ENCODE measurements around the gene PPP4R4. TPM values are rescaled to one million over a fixed set of nuclear protein-coding genes. Genes with fewer than 3 reads are reported as not detected.
A peak's percentile ranks its signal among the peaks of the same experiment; 100 is the strongest.

Gene PPP4R4
- total RNA-seq, 6 donors from 2014 or later: 3.0 to 18.4 (median 6.3) TPM

DNA sequence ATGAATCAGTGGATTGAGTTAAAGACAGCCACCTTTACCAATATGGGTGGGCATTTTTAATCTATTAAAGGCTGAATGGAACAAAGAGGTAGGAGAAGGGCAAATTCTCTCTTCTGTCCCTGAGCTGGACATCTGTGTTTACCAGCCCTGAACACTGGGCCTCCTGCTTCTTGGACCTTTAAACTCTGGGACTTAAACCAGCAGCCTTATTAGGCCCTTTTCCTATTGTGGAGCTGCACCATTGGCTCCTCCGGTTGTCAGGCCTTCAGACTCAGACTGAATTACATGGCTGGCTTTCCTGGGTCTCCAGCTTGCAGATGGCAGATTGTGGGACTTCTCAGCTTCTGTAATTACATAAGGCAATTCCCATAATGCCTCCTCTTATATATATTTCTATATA is 142.6 kb downstream of the PPP4R4 start:
- WGBS, 2 donors: 77 to 88% methylated on average over 1 of the region's 1 CpG
- Histone ChIP-seq H3K36me3 (no peaks in the 10 kb centered on the region), H3K4me3 (no peak overlapping the region), H3K27me3 (no peaks in the 10 kb centered on the region), H3K4me1 (no peaks in the 10 kb centered on the region), H3K9me3 (no peaks in the 10 kb centered on the region), H3K27ac (no peak overlapping the region)
- DNase-seq (no peak), ATAC-seq (ENCODE audit: low FRiP score in 2 of 2) (no peak)
- TF ChIP-seq POLR2A (IDR thresholded peaks at IDR 0.05): no peak
- TF ChIP-seq EP300 (IDR thresholded peaks at IDR 0.05): no peak
- TF ChIP-seq POLR2AphosphoS5 (IDR thresholded peaks at IDR 0.05): no peak
- no peak for TF ChIP-seq CTCF (IDR thresholded peaks at IDR 0.05)

DNA sequence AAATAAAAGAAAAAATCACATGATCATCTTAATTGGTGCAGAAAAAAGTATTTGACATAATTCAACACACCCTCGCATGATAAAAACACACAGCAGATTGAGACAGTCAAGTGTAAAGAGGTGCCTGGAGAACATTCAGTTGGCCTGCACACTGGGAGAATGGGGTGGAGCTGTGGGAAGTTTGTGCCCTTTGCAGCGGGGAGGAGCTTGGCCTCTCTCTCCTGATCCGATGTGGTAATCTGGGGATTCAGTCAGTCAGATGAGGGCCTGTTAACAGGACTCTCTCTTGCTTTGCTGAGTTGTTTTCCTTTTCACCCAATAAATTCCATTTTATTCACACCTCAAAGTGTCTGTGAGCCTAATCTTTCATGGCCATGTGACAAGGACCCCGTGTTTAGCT is 143.1 kb downstream of the PPP4R4 start:
- WGBS, 2 donors: 48 to 49% methylated on average over 4 of the region's 4 CpGs
- TF ChIP-seq POLR2A (IDR thresholded peaks at IDR 0.05) (no peak), POLR2AphosphoS5 (IDR thresholded peaks at IDR 0.05) (peak in 1 of 2 donors; percentile 33)
- Histone ChIP-seq H3K4me1 (no peaks in the 10 kb centered on the region), H3K27me3 (no peaks in the 10 kb centered on the region), H3K4me3 (no peak overlapping the region), H3K9me3 (no peaks in the 10 kb centered on the region), H3K36me3 (no peaks in the 10 kb centered on the region), H3K27ac (no peak overlapping the region)
- no peak for DNase-seq
- peak in 1 of 2 donors; percentile 82 for ATAC-seq (ENCODE audit: low FRiP score in 2 of 2)

- no peaks in the 10 kb centered on the region for H3K27me3 ChIP-seq
- TF ChIP-seq CTCF (IDR thresholded peaks at IDR 0.05) (no peak), POLR2A (IDR thresholded peaks at IDR 0.05) (no peak), EP300 (IDR thresholded peaks at IDR 0.05) (no peak), POLR2AphosphoS5 (IDR thresholded peaks at IDR 0.05) (no peak)
- H3K4me1 ChIP-seq: no peaks in the 10 kb centered on the region
- no peaks in the 10 kb centered on the region for H3K36me3 ChIP-seq
- 62 to 71% methylated on average over 5 of the region's 5 CpGs for WGBS, 2 donors
- ATAC-seq (ENCODE audit: low FRiP score in 2 of 2) (no peak), DNase-seq (no peak)
- H3K4me3 ChIP-seq: no peak overlapping the region
- H3K27ac ChIP-seq: no peak overlapping the region
- H3K9me3 ChIP-seq: no peaks in the 10 kb centered on the region
Observed at GRCh38 chr14:94320243-94320642, 146.1 kb downstream of the PPP4R4 start.

DNA sequence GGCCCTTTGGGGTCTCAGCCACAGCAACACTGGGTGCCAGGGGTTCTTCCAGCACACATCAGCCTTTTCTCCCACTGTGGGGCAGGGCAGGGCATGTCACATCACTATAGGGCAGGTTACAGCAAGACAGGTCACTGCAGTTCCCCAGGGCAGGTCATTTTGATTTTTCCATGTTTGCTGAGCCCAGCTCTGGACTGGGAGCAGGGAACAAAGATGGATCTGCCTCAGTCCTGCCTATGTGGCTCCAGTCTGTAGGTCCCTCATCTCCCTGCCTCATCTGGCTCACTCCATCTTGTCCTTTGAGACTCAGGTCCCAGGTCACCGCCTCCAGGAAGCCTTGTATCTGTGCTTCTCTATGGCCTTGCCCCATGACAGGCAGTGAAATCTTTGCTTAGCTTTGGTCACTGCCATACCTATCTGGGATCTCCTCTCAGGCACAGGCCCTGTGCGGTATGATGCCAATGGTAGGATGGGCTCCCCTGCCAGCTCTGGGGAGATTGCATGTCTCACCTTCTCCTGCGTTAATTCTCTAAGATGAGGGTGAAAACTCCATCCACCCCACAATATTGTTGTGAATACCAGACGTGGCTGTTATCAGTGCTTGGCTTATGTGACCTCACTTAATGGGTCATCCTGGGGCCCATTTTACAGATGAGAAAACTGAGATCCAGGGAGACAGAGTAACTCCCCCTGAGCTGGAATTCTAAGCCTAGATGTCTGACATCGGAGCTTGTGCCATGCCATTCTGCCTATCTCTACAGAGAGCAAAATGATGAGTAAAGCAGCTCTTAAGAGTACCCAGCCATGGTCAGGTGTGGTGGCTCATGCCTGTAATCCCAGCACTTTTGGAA is 147.5 kb downstream of the PPP4R4 start:
- Histone ChIP-seq H3K27ac (no peak overlapping the region), H3K9me3 (no peaks in the 10 kb centered on the region), H3K4me3 (no peak overlapping the region), H3K27me3 (no peaks in the 10 kb centered on the region), H3K36me3 (no peaks in the 10 kb centered on the region), H3K4me1 (no peaks in the 10 kb centered on the region)
- ATAC-seq (ENCODE audit: low FRiP score in 2 of 2): no peak
- 83 to 98% methylated on average over 4 to 5 of the region's 5 CpGs for WGBS, 2 donors
- no peak for DNase-seq
- TF ChIP-seq POLR2A (IDR thresholded peaks at IDR 0.05): no peak
- no peak for TF ChIP-seq EP300 (IDR thresholded peaks at IDR 0.05)
- no peak for TF ChIP-seq CTCF (IDR thresholded peaks at IDR 0.05)
- TF ChIP-seq POLR2AphosphoS5 (IDR thresholded peaks at IDR 0.05): no peak

GRCh38 chr14:94322648-94323570 is 148.8 kb downstream of the PPP4R4 start, which contains the start of gene SERPINA6:
Gene SERPINA6 (minus strand): TSS chr14:94323336. CDS start chr14:94314648, 8,688 bp downstream.
- no peaks in the 10 kb centered on the region for H3K4me1 ChIP-seq
- peak in 1 of 2 donors; percentile 45 for DNase-seq
- H3K4me3 ChIP-seq: no peak within 1 kb of the TSS
- no peak for TF ChIP-seq EP300 (IDR thresholded peaks at IDR 0.05)
- TF ChIP-seq CTCF (IDR thresholded peaks at IDR 0.05): no peak
- TF ChIP-seq POLR2A (IDR thresholded peaks at IDR 0.05): no peak
- TF ChIP-seq POLR2AphosphoS5 (IDR thresholded peaks at IDR 0.05): no peak
- no peaks in the 10 kb centered on the region for H3K9me3 ChIP-seq
- peak; percentile 61 to 63 for ATAC-seq (ENCODE audit: low FRiP score in 2 of 2)
- no peaks in the 10 kb centered on the region for H3K27me3 ChIP-seq
- no peaks in the 10 kb centered on the region for H3K36me3 ChIP-seq
- H3K27ac ChIP-seq: no peak within 1 kb of the TSS
- WGBS, 2 donors: 66 to 76% methylated on average over 6 to 15 of the region's 15 CpGs

All from upper lobe of left lung (tissue), 6 donors.